AML-193 (cell line): ENCODE data around the gene KRTAP21-1.
"Not testable (repeated sequence)": the region's sequence is repeated elsewhere in the genome, so short reads cannot be mapped to it uniquely, and the experiment has no call there.

ENCODE experiments used
- DNase-seq, 2 experiments: peaks; one replicate each; lab custom pipeline; 2025; lab: John Stamatoyannopoulos, UW

KRTAP21-1 gene

GRCh38 chr21:30755328-30755727, at the start of gene KRTAP21-1:
KRTAP21-1 (minus strand) TSS chr21:30755428; CDS start chr21:30755378, 50 bp downstream.
- not testable (repeated sequence) for DNase-seq

GRCh38 chr21:30800605-30801004, 45.4 kb upstream of the KRTAP21-1 start:
- DNase-seq: no peak

GRCh38 chr21:30793581-30794314, 38.5 kb upstream of the KRTAP21-1 start:
- DNase-seq: no peak

- DNase-seq: no peak
These were observed 24.0 kb upstream of the KRTAP21-1 start for GRCh38 chr21:30779249-30779648.

GRCh38 chr21:30769724-30770431, 14.7 kb upstream of the KRTAP21-1 start:
- DNase-seq: no peak

GRCh38 chr21:30760776-30761175, 5.5 kb upstream of the KRTAP21-1 start:
- no peak for DNase-seq

- no peak for DNase-seq
These were observed 3.1 kb upstream of the KRTAP21-1 start for GRCh38 chr21:30758306-30758705.

GRCh38 chr21:30747159-30747558, 8.1 kb downstream of the KRTAP21-1 start, which contains the start of gene KRTAP21-2:
KRTAP21-2 (minus strand) TSS chr21:30747259; CDS start chr21:30747202, 57 bp downstream.
- DNase-seq: no peak

GRCh38 chr21:30740462-30740861, 14.8 kb downstream of the KRTAP21-1 start:
- no peak for DNase-seq

GRCh38 chr21:30733026-30733425, 22.2 kb downstream of the KRTAP21-1 start:
- no peak for DNase-seq

GRCh38 chr21:30726726-30727125, 28.5 kb downstream of the KRTAP21-1 start:
- DNase-seq: no peak

GRCh38 chr21:30719401-30719800, 35.8 kb downstream of the KRTAP21-1 start:
- no peak for DNase-seq

GRCh38 chr21:30718239-30718909, 36.9 kb downstream of the KRTAP21-1 start, which contains the start of gene KRTAP21-3:
KRTAP21-3 (minus strand) TSS chr21:30718777; CDS start chr21:30718759, 18 bp downstream.
- DNase-seq: no peak

- no peak for DNase-seq
These were observed 38.1 kb downstream of the KRTAP21-1 start for GRCh38 chr21:30717105-30717504.

GRCh38 chr21:30714946-30715345, 40.3 kb downstream of the KRTAP21-1 start:
- no peak for DNase-seq

GRCh38 chr21:30714456-30714855, 40.8 kb downstream of the KRTAP21-1 start:
- DNase-seq: no peak

GRCh38 chr21:30713766-30714165, 41.5 kb downstream of the KRTAP21-1 start:
- DNase-seq: no peak

- DNase-seq: no peak
These were observed 44.7 kb downstream of the KRTAP21-1 start for GRCh38 chr21:30710499-30710898.

- no peak for DNase-seq
These were observed 47.8 kb downstream of the KRTAP21-1 start for GRCh38 chr21:30707409-30707808.
